WTC11 (cell line): ENCODE results near the gene PMEPA1. TPM values are rescaled to one million over a fixed set of nuclear protein-coding genes. Genes with fewer than 3 reads are reported as not detected.

Source experiments
- ATAC-seq: fragments of 200-7000 bp; cut with Tn5 transposase; 2 replicates; pipeline ENCODE4 v1.10.0; 2021; ENCODE audit warnings: mild to moderate bottlenecking, moderate library complexity
- CTCF ChIA-PET: fragments of 300-600 bp; sonication (Branson Sonifier 250); formaldehyde crosslinking; loops from one replicate; lab custom pipeline; 2021; ENCODE audit warnings: antibody characterized with exemption; lab: Charles Lee
- POLR2A ChIA-PET: fragments of 350-600 bp; sonication (Branson Sonifier 250); formaldehyde crosslinking; loops from one replicate; lab custom pipeline; 2021; ENCODE audit warnings: antibody characterized with exemption; lab: Charles Lee
- DNase-seq: peaks from one replicate; pipeline ENCODE4 v3.0.0; 2021; ENCODE audit warnings: low spot score
- H3K27ac Mint-ChIP-seq: 2 replicates; pipeline ENCODE4 v1.8.0; 2021; ENCODE audit warnings: mixed read lengths
- H3K27me3 Mint-ChIP-seq: 2 replicates; pipeline ENCODE4 v1.8.0; 2021; ENCODE audit warnings: low read depth, mild to moderate bottlenecking, moderate library complexity, mixed read lengths
- H3K36me3 Mint-ChIP-seq: 2 replicates; pipeline ENCODE4 v1.8.0; 2021; ENCODE audit warnings: mixed read lengths
- H3K4me1 Mint-ChIP-seq: 2 replicates; pipeline ENCODE4 v1.8.0; 2022; ENCODE audit warnings: mixed read lengths
- H3K4me3 Mint-ChIP-seq: 2 replicates; pipeline ENCODE4 v1.8.0; 2021; ENCODE audit warnings: mild to moderate bottlenecking, moderate library complexity, mixed read lengths
- H3K9me3 Mint-ChIP-seq: 2 replicates; pipeline ENCODE4 v1.8.0; 2021; ENCODE audit warnings: mixed read lengths
- GTF2I ChIP-seq: fragments of 250-450 bp; sonication (Bioruptor Pico); conservative IDR thresholded peaks from 2 replicates; pipeline ENCODE4 v1.4.0; 2021; ENCODE audit warnings: mild to moderate bottlenecking
- IRF2 ChIP-seq: sonication (generic); formaldehyde crosslinking; IDR thresholded peaks from 2 replicates; pipeline ENCODE4 v1.8.0; 2022; ENCODE audit warnings: low read depth, missing genetic modification reagents, borderline replicate concordance
- JUN ChIP-seq: sonication (generic); formaldehyde crosslinking; IDR thresholded peaks from 2 replicates; pipeline ENCODE4 v1.8.0; 2023; ENCODE audit warnings: mild to moderate bottlenecking, missing genetic modification reagents
- MXD4 ChIP-seq: fragments of 250-450 bp; sonication (Bioruptor Pico); IDR thresholded peaks from 2 replicates; pipeline ENCODE4 v1.8.0; 2021; ENCODE audit warnings: mild to moderate bottlenecking, moderate library complexity, borderline replicate concordance
- NFATC4 ChIP-seq: fragments of 250-450 bp; sonication (Bioruptor Pico); IDR thresholded peaks from 2 replicates; pipeline ENCODE4 v1.9.0; 2021; ENCODE audit warnings: mild to moderate bottlenecking
- NFE2L1 ChIP-seq: sonication (generic); formaldehyde crosslinking; IDR thresholded peaks from 2 replicates; pipeline ENCODE4 v1.8.1; 2023; ENCODE audit warnings: missing genetic modification reagents
- OVOL2 ChIP-seq: fragments of 250-450 bp; sonication (Bioruptor Pico); IDR thresholded peaks from 2 replicates; pipeline ENCODE4 v1.9.0; 2021; ENCODE audit warnings: mild to moderate bottlenecking, borderline replicate concordance
- SOX15 ChIP-seq: fragments of 250-450 bp; sonication (Bioruptor Pico); IDR thresholded peaks from 2 replicates; pipeline ENCODE4 v1.9.0; 2021; ENCODE audit warnings: mild to moderate bottlenecking
- SP1 ChIP-seq: sonication (generic); formaldehyde crosslinking; conservative IDR thresholded peaks from 2 replicates; pipeline ENCODE4 v1.8.1; 2022; ENCODE audit warnings: missing genetic modification reagents
- TCF7 ChIP-seq: sonication (generic); formaldehyde crosslinking; IDR thresholded peaks from 2 replicates; pipeline ENCODE4 v1.8.0; 2022; ENCODE audit warnings: mild to moderate bottlenecking, low read depth, missing genetic modification reagents, moderate library complexity
- ZNF219 ChIP-seq: sonication (generic); formaldehyde crosslinking; IDR thresholded peaks from 2 replicates; pipeline ENCODE4 v1.8.0; 2023; ENCODE audit warnings: missing genetic modification reagents, mild to moderate bottlenecking, borderline replicate concordance
- ZNF232 ChIP-seq: sonication (generic); formaldehyde crosslinking; IDR thresholded peaks from 2 replicates; pipeline ENCODE4 v1.8.0; 2022; ENCODE audit warnings: mild to moderate bottlenecking, missing genetic modification reagents
- ZNF416 ChIP-seq: fragments of 250-450 bp; sonication (Bioruptor Pico); IDR thresholded peaks from 2 replicates; pipeline ENCODE4 v1.9.0; 2021; ENCODE audit warnings: mild to moderate bottlenecking, inconsistent platforms
- total RNA-seq: library from RNA; stranded (reverse); gene quantifications from 3 replicates; pipeline ENCODE4 v1.2.3, GENCODE V29; 2021
- TF ChIP-seq, protein P1 (sequence below): sonication (generic); formaldehyde crosslinking; IDR thresholded peaks from 2 replicates; pipeline ENCODE4 v1.8.0; 2023; ENCODE audit warnings: missing genetic modification reagents, mild to moderate bottlenecking, borderline replicate concordance
- TF ChIP-seq, protein P2 (sequence below): fragments of 250-450 bp; sonication (Bioruptor Pico); IDR thresholded peaks from 2 replicates; pipeline ENCODE4 v1.9.0; 2021; ENCODE audit warnings: mild to moderate bottlenecking
- TF ChIP-seq, protein P3 (sequence below): sonication (generic); formaldehyde crosslinking; IDR thresholded peaks from 2 replicates; pipeline ENCODE4 v1.8.1; 2022; ENCODE audit warnings: low read depth, mild to moderate bottlenecking, moderate library complexity, missing genetic modification reagents, borderline replicate concordance
- TF ChIP-seq, protein P4 (sequence below): sonication (generic); formaldehyde crosslinking; IDR thresholded peaks from 2 replicates; pipeline ENCODE4 v1.8.1; 2022; ENCODE audit warnings: mild to moderate bottlenecking, missing genetic modification reagents, moderate library complexity, borderline replicate concordance
- TF ChIP-seq, protein P5 (sequence below): sonication (generic); formaldehyde crosslinking; IDR thresholded peaks from 2 replicates; pipeline ENCODE4 v1.8.0; 2023; ENCODE audit warnings: missing genetic modification reagents
- TF ChIP-seq, protein P6 (sequence below): sonication (generic); formaldehyde crosslinking; conservative IDR thresholded peaks from 2 replicates; pipeline ENCODE4 v1.8.1; 2022; ENCODE audit warnings: mild to moderate bottlenecking, missing genetic modification reagents
- TF ChIP-seq, protein P7 (sequence below): sonication (generic); formaldehyde crosslinking; IDR thresholded peaks from 2 replicates; pipeline ENCODE4 v1.8.0; 2022; ENCODE audit warnings: mild to moderate bottlenecking, missing genetic modification reagents
- TF ChIP-seq, protein P8 (sequence below): sonication (generic); formaldehyde crosslinking; IDR thresholded peaks from 2 replicates; pipeline ENCODE4 v1.8.1; 2022; ENCODE audit warnings: missing genetic modification reagents, borderline replicate concordance

The PMEPA1 gene
- total RNA-seq, 1 experiment from 2014 or later: 40.6 TPM

DNA sequence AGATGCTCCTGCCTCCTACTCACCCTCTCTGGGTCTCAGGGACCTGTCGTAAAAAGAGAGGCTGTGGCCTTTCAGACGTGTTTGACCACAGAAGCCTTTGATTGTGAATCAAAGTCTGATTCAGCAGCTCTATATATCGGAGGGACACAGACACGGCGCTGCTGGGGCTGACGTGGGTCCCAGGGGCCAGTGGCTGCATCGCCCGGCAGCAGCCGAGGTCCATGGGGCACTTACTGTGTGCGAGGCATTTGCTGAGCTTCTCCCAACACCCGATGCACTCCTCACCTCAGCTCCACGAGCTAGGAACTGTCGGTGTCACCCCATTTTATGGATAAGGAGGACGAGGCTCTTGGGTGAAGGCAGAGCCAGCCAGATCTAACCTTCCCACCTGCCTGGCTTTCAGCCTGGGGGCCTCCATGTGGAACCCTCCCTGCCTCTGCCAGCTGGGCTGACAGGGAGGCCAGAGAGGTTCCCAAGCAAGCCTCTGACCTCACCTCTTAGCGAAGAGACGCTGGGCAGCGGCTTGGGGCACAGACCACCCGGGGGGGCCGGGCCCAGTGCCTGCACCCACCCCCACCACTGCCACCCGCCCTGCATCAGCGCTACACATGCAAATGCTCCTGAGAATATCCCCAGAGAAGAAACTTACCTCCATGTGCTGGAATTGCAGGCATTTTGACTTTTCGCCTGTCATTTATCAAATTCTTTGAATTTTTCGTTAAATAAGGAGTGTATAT lies 19.9 kb downstream of the PMEPA1 start:
- Mint-ChIP-seq H3K4me3 (no peak overlapping the region), H3K4me1 (peaks cover 88% of the 10 kb centered on the region), H3K9me3 (no peaks in the 10 kb centered on the region), H3K27me3 (no peaks in the 10 kb centered on the region), H3K27ac (no peak overlapping the region; the same call in 1 of the 2 replicates), H3K36me3 (peaks cover 4% of the 10 kb centered on the region; the same call in 1 of the 2 replicates)
- ChIA-PET POLR2A (no interaction called here), CTCF (no interaction called here)
- DNase-seq: no peak
- ATAC-seq: no peak
- TF ChIP-seq NFE2L1 (CRISPR knock-in tag) (no peak), IRF2 (CRISPR knock-in tag) (no peak), SP1 (CRISPR knock-in tag) (no peak), ZNF416 (CRISPR knock-in tag) (no peak)

DNA sequence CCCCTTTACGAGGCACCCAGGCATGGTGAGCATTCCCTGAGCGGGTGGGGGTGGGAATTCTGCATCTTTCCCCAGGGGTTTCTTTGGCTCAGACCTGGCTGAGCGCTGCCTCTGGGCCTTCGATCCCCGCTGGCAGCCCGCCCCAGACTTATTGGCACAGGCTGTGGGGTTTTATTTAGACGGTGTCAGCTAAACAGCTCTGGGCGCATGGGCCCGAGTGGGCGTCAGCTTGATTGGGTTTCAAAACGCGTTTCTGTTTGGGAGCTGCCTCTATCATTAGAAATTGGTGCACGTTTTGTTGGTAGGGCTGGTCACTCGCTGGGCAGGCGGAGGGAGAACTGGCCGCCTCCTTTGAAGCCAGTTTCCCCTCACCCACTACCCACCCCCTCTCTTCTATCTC lies 21.0 kb downstream of the PMEPA1 start:
- Mint-ChIP-seq H3K36me3 (peaks cover 4% of the 10 kb centered on the region; the same call in 1 of the 2 replicates), H3K4me1 (peaks cover 88% of the 10 kb centered on the region), H3K27ac (peak overlapping the region; percentile 27; the same call in 1 of the 2 replicates), H3K4me3 (no peak overlapping the region)
- DNase-seq: no peak
- no peak for ATAC-seq
- POLR2A ChIA-PET: no interaction called here
- CTCF ChIA-PET: no interaction called here
- no peak for TF ChIP-seq JUN (CRISPR knock-in tag)
- TF ChIP-seq, protein P1, sequence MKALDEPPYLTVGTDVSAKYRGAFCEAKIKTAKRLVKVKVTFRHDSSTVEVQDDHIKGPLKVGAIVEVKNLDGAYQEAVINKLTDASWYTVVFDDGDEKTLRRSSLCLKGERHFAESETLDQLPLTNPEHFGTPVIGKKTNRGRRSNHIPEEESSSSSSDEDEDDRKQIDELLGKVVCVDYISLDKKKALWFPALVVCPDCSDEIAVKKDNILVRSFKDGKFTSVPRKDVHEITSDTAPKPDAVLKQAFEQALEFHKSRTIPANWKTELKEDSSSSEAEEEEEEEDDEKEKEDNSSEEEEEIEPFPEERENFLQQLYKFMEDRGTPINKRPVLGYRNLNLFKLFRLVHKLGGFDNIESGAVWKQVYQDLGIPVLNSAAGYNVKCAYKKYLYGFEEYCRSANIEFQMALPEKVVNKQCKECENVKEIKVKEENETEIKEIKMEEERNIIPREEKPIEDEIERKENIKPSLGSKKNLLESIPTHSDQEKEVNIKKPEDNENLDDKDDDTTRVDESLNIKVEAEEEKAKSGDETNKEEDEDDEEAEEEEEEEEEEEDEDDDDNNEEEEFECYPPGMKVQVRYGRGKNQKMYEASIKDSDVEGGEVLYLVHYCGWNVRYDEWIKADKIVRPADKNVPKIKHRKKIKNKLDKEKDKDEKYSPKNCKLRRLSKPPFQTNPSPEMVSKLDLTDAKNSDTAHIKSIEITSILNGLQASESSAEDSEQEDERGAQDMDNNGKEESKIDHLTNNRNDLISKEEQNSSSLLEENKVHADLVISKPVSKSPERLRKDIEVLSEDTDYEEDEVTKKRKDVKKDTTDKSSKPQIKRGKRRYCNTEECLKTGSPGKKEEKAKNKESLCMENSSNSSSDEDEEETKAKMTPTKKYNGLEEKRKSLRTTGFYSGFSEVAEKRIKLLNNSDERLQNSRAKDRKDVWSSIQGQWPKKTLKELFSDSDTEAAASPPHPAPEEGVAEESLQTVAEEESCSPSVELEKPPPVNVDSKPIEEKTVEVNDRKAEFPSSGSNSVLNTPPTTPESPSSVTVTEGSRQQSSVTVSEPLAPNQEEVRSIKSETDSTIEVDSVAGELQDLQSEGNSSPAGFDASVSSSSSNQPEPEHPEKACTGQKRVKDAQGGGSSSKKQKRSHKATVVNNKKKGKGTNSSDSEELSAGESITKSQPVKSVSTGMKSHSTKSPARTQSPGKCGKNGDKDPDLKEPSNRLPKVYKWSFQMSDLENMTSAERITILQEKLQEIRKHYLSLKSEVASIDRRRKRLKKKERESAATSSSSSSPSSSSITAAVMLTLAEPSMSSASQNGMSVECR (CRISPR knock-in tag): no peak
- TF ChIP-seq, protein P2, sequence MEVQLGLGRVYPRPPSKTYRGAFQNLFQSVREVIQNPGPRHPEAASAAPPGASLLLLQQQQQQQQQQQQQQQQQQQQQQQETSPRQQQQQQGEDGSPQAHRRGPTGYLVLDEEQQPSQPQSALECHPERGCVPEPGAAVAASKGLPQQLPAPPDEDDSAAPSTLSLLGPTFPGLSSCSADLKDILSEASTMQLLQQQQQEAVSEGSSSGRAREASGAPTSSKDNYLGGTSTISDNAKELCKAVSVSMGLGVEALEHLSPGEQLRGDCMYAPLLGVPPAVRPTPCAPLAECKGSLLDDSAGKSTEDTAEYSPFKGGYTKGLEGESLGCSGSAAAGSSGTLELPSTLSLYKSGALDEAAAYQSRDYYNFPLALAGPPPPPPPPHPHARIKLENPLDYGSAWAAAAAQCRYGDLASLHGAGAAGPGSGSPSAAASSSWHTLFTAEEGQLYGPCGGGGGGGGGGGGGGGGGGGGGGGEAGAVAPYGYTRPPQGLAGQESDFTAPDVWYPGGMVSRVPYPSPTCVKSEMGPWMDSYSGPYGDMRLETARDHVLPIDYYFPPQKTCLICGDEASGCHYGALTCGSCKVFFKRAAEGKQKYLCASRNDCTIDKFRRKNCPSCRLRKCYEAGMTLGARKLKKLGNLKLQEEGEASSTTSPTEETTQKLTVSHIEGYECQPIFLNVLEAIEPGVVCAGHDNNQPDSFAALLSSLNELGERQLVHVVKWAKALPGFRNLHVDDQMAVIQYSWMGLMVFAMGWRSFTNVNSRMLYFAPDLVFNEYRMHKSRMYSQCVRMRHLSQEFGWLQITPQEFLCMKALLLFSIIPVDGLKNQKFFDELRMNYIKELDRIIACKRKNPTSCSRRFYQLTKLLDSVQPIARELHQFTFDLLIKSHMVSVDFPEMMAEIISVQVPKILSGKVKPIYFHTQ (CRISPR knock-in tag): no peak
- no peak for TF ChIP-seq NFATC4 (CRISPR knock-in tag)
- TF ChIP-seq, protein P3, sequence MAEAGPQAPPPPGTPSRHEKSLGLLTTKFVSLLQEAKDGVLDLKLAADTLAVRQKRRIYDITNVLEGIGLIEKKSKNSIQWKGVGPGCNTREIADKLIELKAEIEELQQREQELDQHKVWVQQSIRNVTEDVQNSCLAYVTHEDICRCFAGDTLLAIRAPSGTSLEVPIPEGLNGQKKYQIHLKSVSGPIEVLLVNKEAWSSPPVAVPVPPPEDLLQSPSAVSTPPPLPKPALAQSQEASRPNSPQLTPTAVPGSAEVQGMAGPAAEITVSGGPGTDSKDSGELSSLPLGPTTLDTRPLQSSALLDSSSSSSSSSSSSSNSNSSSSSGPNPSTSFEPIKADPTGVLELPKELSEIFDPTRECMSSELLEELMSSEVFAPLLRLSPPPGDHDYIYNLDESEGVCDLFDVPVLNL (CRISPR knock-in tag): no peak
- TF ChIP-seq SOX15 (CRISPR knock-in tag): no peak
- TF ChIP-seq, protein P4, sequence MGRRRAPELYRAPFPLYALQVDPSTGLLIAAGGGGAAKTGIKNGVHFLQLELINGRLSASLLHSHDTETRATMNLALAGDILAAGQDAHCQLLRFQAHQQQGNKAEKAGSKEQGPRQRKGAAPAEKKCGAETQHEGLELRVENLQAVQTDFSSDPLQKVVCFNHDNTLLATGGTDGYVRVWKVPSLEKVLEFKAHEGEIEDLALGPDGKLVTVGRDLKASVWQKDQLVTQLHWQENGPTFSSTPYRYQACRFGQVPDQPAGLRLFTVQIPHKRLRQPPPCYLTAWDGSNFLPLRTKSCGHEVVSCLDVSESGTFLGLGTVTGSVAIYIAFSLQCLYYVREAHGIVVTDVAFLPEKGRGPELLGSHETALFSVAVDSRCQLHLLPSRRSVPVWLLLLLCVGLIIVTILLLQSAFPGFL (CRISPR knock-in tag): no peak
- TF ChIP-seq ZNF219 (CRISPR knock-in tag): no peak
- no peak for TF ChIP-seq MXD4 (CRISPR knock-in tag)
- TF ChIP-seq, protein P5, sequence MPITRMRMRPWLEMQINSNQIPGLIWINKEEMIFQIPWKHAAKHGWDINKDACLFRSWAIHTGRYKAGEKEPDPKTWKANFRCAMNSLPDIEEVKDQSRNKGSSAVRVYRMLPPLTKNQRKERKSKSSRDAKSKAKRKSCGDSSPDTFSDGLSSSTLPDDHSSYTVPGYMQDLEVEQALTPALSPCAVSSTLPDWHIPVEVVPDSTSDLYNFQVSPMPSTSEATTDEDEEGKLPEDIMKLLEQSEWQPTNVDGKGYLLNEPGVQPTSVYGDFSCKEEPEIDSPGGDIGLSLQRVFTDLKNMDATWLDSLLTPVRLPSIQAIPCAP: no peak
- no peak for TF ChIP-seq OVOL2 (CRISPR knock-in tag)
- TF ChIP-seq, protein P6, sequence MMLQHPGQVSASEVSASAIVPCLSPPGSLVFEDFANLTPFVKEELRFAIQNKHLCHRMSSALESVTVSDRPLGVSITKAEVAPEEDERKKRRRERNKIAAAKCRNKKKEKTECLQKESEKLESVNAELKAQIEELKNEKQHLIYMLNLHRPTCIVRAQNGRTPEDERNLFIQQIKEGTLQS: no peak
- no peak for TF ChIP-seq ZNF232 (CRISPR knock-in tag)
- TF ChIP-seq, protein P7, sequence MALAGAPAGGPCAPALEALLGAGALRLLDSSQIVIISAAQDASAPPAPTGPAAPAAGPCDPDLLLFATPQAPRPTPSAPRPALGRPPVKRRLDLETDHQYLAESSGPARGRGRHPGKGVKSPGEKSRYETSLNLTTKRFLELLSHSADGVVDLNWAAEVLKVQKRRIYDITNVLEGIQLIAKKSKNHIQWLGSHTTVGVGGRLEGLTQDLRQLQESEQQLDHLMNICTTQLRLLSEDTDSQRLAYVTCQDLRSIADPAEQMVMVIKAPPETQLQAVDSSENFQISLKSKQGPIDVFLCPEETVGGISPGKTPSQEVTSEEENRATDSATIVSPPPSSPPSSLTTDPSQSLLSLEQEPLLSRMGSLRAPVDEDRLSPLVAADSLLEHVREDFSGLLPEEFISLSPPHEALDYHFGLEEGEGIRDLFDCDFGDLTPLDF (CRISPR knock-in tag): no peak
- TF ChIP-seq, protein P8, sequence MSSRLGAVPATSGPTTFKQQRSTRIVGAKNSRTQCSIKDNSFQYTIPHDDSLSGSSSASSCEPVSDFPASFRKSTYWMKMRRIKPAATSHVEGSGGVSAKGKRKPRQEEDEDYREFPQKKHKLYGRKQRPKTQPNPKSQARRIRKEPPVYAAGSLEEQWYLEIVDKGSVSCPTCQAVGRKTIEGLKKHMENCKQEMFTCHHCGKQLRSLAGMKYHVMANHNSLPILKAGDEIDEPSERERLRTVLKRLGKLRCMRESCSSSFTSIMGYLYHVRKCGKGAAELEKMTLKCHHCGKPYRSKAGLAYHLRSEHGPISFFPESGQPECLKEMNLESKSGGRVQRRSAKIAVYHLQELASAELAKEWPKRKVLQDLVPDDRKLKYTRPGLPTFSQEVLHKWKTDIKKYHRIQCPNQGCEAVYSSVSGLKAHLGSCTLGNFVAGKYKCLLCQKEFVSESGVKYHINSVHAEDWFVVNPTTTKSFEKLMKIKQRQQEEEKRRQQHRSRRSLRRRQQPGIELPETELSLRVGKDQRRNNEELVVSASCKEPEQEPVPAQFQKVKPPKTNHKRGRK (CRISPR knock-in tag): no peak
- TF ChIP-seq TCF7: no peak
- no peak for TF ChIP-seq GTF2I (CRISPR knock-in tag)
- TF ChIP-seq, all 79 proteins: peak for 0
- H3K9me3 Mint-ChIP-seq: no peaks in the 10 kb centered on the region
- no peaks in the 10 kb centered on the region for H3K27me3 Mint-ChIP-seq
